Stimulated activated CD8-positive, alpha-beta memory T cell treated with anti-CD3 and anti-CD28 coated beads, Interleukin-12 subunit alpha, Interleukin-12 subunit beta, amount 100 ng/mL, for 24 hours (primary cell): ENCODE data around the gene ZNF595.
"Not testable (repeated sequence)": the region's sequence is repeated elsewhere in the genome, so short reads cannot be mapped to it uniquely, and the experiment has no call there.

Experiments used
- DNase-seq: peaks from one replicate; pipeline ENCODE4 v3.0.0-alpha.2; 2020; ENCODE audit errors: extremely low read depth

ZNF595 gene

DNA sequence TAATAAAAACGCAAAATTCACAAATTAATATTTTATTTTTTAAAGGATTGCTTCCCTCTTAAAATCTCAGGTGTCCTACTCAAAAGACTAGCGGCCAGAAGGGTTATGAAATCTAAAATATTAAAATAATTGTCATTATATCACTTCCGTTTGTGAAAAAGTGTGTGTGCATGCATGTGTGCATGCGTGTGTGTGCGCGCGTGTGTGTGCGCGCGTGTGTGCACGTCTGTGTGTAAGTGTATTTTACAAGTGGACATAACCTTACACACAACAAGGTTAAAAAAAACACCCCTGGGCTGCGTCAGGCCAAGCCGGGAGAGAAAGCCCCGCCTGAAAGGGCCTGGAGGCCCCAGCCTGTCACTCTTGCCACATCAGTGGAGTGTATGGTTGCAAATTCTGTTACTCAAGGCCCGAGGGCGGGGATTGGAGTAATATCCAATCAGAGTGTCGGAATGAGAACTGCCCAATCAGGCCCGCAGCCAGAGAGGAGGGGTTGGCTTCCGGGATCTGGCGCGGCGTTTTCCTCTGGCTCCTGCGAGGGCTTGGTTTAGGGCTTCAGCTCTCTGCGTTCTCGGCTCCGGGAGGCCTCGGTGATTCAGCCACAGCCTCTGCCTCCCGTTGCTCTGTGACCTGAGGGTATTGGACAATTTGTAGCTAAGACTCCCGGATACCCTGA, at the start of gene ZNF595:
Gene ZNF595 (plus strand): TSS at position 518 of the 676 bp plus-strand sequence. CDS start 168 bp downstream, outside the sequence.
- not testable (repeated sequence) for DNase-seq

DNA sequence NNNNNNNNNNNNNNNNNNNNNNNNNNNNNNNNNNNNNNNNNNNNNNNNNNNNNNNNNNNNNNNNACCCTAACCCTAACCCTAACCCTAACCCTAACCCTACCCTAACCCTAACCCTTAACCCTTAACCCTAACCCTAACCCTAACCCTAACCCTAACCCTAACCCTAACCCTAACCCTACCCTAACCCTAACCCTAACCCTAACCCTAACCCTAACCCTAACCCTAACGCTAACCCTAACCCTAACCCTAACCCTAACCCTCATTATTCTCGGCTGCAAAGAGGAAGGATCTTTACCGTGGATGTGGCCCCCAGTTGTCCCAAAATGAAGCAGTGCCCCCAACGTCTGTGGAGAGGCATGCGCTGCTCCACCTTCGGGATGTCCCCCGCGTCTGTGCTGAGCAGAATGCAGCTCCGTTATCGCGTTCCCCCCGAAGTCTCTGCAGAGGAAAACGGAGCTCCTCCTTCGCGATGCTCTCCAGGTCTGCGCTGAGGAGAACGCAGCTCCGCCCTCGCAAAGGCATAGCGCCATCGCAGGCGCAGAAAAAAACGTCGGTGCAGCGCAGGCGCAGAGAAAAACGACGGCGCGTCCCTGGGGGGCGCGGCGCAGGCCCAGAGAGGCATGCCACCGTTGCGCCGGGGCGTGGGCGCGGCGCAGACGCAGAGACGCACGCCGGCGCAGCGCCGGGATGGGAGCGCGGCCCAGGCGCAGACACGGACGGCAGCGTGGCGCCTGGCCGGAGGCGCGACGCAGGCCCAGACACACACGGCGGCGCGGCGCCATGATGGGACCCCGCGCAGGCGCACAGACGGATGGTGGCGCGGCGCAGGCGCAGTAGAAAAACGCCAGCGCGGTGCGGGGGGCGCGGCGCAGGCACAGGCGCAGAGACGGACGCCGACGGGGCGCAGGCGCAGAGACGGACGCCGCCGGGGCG, 42.9 kb upstream of the ZNF595 start:
- not testable (repeated sequence) for DNase-seq

DNA sequence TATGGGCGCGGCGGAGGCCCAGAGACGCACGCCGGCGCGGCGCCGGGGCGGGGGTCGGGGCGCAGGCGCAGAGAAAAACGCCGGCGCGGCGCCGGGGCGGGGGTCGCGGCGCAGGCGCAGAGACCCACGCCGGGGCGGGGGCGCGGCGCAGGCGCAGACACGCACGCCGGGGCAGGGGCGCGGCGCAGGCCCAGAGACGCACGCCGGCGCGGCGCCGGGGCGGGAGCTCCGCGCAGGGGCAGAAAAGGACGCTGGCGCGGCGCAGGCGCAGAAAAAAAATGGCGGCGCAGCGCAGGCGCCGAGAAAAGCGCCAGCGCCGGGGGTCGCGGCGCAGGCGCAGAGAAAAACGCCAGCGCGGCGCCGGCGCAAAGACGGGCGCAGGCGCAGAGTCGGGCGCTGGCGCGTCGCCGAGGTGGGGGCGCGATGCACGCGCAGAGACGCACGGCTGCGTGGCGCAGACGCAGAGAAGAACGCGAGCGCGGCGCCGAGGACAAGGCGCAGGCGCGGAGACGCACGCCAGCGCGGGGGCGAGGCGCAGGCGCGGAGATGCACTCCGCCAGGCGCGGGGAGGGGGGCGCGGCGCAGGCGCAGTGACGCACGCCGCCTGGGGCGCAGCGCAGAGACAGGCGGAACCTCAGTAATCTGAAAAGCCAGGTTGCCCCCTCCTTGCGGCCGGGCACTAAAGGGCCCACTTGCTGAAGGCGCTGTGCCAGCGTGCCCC, 41.9 kb upstream of the ZNF595 start:
- DNase-seq = not testable (repeated sequence)

DNA sequence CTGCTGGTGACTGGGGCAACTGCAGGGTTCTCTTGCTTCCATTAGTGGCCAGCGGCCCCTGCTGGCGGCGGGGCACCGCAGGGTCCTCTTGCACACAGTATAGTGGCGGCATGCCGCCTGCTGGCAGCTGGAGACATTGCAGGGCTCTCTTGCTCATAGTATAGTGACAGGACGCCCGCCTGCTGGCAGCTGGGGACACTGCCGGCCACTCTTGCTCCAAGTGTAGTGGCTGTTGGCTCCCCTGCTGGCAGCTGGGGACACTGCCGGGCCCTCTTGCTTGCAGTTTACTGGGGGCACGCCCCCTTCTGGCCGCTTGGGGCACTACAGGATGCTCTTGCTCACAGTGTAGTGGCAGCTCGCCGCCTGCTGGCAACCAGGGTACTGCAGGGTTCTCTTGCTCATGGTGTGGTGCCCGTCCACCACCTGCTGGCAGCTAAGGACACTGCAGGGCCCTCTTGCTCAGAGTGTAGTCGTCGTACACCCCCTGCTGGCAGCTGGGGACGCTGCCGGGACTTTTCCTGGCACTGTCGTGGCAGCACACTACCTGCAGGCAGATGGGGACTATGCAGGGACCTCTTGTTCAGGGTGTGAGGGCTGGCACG, 41.2 kb upstream of the ZNF595 start:
- DNase-seq = not testable (repeated sequence)

DNA sequence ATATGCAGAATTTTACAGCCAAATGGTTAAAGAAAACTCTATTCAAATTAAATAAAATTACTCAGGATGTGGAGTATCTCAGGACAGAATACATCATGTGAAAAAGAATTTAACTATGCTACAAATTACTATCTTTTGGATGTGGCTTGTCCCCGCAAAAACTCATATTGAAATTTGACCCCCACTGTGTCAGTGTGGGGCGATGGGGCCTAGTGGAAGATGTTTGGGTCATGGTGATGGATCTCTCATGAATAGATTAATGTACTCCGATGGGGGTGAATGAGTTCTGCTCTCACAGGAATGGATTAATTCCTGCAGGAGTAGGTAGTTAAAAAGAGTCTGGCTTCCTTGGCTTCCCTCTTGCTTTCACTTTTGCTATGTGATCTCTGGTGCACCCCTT, 35.0 kb upstream of the ZNF595 start:
- not testable (repeated sequence) for DNase-seq

DNA sequence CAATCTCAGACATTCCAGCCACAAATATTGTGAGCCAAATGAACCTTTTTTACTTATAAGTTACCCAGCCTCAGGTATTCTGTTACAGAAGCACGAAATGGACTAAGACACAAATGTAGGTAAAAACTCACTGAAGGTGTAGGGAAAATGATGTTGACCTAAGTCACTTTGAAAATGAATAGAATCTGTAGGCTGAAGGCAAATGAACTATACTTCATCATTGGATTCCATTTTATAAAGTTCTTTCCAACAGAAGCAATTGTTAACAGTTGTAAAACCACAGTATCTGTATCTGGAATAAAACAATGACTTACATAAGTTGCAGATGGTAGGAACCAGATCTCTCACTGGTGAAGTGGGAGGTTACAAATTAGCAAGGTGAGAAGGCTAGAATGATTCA, 34.5 kb upstream of the ZNF595 start:
- DNase-seq = not testable (repeated sequence)

DNA sequence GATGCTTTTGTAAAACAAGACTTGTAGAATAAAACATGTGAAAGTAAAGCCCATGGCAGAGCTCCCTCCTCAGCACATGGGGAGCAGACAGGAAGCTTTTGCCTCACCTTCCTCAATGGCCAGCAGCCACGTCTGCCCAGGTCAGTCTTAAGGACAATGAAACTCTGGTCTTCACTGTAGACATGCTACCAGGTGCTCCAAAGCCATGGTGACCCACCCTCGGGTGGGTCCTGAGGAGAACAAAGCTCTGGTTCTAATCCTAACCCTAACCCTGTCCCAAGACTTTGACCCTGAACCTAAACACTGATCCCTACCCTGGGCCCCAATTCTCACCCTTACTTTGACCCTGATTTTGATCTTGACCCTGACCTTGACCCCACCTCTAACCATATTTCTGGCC, 30.2 kb upstream of the ZNF595 start:
- DNase-seq = not testable (repeated sequence)

DNA sequence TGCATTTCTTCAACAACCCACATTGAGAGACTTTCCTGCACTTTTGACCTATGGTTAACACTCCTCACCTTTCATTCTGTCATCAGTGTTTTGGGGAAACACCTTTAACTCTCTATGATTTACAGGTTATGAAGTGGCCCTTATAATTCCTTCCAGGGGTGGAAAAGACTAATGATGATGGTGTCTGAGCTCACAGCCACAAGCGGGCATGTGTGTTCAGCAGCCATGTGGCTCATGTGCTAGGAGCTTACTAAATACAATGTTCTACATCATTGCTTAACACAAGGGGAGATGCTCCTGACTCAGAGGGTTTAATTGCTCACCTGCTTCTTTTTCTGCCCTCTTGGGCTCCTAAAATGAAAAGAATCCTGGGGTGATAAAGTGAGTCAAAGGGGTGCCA, 28.8 kb upstream of the ZNF595 start:
- DNase-seq = not testable (repeated sequence)

DNA sequence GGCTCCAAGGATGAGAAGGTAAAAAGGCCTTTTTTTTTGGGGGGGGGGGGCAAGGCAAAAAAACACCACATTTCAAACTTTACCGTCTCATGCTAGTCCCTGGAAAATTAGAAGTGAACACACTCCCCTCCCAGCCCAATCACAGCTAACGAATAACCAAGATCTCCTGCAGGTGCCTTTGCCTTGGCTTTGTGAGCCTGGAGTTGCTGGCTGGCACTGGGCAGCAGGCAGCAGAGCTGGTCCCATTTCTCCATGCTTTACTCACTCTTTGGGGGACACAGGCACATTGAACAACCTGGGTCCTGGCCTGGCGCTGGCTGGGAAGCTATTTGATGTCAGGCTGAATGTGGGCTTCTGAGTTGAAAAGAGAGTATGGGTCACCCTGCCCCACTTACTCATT, 25.6 kb upstream of the ZNF595 start:
- DNase-seq = not testable (repeated sequence)

DNA sequence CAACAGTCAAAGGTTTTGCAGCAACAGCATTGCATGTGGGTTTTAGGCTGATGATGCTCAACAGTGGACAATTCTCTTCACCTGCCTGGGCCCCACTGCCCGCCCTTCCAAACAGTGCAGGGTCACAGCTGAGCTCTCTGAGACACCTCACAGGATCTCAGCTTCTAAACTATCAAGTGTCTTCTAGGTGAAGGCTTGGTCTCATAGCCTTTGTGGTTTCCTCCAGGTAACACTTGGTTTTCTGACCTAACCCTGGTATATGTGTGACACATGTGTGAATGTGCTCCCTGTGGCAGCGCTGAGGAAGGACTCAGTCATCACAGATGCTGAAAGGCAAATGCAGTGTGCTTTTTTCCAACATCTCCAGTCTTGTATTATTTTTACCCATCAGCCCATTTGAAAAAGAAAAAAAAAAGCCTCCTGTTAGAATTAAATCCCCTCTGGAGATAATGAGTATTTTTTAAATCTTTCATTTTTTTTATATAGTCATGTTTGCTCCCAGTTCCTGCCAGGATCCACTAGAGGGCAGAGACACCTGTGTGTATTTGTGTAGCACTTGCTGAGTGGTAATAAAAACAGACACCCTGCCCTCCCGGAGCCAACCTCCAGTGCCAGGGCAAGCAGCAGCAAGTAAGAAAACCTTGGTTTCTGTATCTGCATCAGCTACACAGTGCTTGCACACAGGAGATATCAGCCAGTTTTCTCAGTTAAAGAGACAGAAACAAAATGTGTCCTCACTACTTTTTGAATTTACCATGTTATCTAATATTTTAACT, 24.2 kb upstream of the ZNF595 start:
- DNase-seq = not testable (repeated sequence)

DNA sequence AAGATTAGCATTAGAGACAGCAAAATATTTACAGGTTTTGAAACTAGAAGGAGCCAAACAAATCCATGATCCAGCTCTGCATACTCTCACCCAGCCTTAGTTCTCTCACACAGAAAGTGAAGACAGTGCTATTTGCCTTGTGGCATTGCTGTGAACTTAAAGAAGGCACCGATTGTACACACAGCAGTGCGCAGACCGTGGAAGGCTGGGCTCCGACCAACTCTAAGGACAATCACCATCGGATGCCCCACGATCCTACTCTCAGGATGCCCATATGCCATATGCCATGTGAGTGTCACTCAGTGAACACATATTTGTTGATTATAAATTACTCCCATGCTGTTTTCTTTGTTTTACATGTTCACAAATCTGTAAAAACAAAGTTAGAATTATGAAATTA, 19.8 kb upstream of the ZNF595 start:
- DNase-seq = not testable (repeated sequence)

DNA sequence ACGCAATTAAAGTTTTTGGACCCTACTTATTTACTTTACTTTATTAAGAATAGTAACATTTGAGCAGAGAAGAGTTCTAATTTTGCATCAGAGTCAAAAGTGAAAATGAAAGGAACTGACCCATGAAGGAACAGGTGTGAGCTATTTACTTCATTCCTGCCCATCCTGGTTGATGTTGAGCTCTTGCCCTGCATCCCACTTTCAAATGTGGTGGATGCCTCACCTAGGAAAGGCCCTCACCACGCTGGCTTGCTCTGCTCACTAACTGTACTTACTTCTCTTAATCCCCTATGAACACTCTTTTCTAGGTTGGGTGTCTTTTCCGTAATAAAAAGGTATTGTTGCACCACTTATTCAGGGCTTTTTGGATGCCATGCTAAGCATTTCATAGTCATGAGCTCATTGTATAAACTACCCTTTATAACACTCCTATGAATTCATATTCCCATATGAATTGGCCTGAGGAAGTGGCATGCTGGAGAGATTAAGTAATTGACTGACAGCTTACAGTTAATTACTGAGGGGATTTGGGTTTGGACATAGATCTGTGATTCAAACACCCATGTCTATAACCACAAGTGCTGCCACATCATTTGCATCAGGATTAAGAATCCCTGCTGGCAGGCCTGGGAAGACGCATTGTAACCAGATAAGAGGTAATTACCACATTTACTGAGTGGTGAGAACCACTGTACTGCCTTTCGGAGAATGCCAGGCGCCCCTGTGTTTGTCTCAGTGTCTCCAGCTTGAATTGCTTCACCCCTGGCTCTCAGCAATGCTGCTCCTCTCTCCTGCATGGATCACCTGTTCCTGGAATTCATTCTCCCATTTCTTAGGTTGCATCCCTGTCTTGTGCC, 16.3 kb upstream of the ZNF595 start:
- not testable (repeated sequence) for DNase-seq

DNA sequence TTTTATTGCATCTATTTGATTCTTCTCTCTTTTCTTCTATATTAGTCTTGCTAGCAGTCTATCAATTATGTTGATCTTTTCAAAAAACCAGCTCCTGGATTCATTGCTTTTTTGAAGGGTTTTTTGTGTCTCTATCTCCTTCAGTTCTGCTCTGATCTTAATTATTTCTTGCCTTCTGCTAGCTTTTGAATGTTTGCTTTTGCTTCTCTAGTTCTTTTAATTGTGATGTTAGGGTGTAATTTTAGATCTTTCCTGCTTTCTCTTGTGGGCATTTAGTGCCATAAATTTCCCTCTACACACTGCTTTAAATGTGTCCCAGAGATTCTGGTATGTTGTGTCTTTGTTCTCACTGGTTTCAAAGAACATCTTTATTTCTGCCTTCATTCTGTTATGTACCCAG, 14.9 kb upstream of the ZNF595 start:
- DNase-seq = not testable (repeated sequence)

DNA sequence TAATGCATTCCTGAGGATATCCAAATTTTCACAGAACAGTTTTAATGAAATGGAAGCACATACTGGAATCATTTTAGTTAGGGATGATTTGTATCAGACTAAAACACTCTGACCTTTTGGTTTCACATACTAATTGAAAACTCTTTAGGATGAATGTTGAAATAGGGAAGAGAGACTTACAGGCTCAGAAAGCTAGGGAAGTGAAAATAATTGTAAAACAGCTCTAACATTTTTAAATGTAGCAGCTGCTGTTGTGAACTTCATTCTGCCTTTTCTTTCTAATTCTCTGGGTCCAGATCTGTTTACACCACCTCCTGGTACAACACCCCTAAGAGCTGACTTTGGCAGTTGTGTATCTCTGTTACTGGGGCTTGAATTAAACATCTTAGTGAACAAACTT, 9.7 kb upstream of the ZNF595 start:
- DNase-seq = not testable (repeated sequence)

DNA sequence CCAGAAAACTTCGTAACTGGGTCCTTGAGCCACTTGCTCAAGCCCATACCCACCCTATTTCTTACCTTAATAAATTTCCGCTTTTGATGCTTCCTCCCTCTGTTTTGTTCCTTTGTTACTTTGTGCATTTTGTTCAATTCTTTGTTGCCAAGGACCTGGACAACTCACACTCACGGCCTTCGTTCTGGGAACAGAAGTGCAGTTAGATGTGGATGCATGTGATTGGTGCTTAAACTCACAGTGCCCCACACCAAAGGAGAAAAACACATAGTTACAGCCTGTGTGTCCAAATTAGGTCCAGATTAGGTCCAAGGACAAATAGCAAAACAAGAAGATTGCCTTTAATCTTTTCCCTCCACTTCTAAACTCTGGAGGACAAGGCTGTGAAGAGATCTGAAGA, 1.9 kb upstream of the ZNF595 start:
- DNase-seq = not testable (repeated sequence)

DNA sequence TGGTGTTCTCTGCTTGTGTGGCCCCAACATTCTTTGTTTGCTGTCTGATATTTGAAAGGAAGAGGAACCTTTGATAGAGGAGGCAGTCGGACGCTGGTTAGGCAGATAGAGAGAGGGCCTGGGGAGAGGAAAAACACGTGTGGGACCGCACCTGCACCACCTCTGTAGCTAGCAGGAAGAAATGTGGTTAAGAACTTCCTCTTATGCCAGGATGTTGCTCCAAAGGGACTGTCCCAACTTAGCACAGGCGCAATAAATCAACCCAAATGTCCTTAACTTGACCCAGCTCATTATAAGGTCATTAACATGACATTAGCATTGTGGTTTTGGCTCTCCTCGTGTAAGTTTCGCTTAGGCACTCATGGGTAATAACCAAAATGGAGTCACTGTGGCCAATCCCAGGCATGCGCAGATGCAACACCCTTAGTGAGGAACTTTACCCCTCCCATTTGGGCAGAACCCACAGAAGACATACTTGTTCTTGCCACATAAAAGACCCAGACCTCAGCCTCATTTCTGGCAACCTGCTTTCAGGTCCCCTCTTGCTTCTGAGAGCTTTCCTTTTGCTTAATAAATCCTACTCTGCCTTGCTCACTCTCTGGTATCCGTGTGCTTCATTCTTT, 1.4 kb upstream of the ZNF595 start:
- not testable (repeated sequence) for DNase-seq

DNA sequence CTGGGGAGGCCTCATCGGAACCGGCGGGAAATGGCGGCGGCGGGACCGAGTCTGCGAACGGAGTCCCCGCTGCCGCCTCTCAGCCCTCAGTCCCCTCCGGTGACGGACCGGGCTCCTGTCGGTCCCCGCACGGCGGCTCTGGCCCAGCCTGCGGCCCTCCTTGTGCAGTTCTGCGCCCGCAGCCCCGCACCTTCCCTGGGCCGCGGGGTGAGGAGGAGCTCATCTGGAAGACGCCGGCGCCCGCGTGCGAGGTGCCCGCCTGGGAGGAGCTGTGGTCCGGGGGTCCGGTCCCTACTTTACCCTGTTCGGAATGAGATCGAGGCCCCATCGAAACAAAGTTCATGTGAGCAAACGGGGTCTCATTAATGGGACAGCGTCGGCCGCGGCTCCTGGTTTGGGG, 400 bp downstream of the ZNF595 start:
- DNase-seq = not testable (repeated sequence)

DNA sequence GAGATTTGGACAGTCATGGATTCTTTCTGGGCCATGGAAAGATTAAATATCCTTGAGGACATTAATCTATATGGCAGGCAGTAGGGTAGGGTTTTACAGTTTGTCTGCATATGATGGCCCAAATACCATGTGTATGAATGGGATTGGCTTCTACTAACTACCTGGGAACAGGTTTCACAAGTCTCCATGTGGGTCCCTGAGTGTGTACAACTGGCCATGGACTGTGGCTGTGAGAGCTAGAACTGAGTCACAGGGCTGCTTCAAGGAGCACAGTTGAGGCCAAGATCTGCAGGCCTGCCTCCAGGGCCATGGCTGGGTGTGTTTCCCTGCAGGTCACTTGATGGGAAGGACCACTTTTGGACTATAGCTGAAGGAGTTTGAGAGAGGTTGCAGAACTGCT, 11.6 kb downstream of the ZNF595 start:
- DNase-seq = not testable (repeated sequence)

DNA sequence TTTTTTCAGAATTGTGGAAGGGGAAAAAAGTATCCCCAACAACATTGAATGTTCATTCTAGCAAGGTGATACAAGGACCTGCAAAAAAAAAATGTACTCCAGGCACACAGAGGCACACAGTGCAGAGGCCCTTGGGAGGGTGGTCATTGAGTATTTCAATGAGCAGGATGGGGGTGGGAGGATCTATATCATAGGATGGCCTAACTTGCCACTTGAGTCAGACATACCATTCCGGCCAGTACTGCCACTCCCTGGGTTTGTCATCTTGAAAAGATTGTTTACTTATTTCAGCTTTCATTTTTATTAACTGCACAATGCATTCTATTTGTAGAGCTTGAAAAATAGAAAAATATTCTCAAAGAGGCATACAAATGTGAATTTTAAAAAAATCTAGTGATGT, 18.7 kb downstream of the ZNF595 start:
- DNase-seq = no peak
